Right hindlimb (tissue), 1 donor: ENCODE measurements around the gene SPATS2L.

Experiments used
- DNase-seq: peaks from one replicate; pipeline ENCODE4 v3.0.0-alpha.2; 2018

Gene SPATS2L

GRCh38 chr2:200525066-200525465 is 218.6 kb downstream of the SPATS2L start:
- no peak for DNase-seq

- DNase-seq, result no peak
These were observed 219.0 kb downstream of the SPATS2L start for GRCh38 chr2:200525551-200525881.

GRCh38 chr2:200525882-200526651 is 219.6 kb downstream of the SPATS2L start, which contains the start of gene SGO2:
TSS of gene SGO2 (plus strand) at chr2:200526207. CDS start at chr2:200532976, 6,769 bp downstream.
- peak; percentile 97 for DNase-seq

GRCh38 chr2:200528228-200528627 is 221.7 kb downstream of the SPATS2L start:
- DNase-seq, result no peak
